A549 (cell line): ENCODE results near the gene AGTPBP1. TPM values are rescaled to one million over a fixed set of nuclear protein-coding genes. Genes with fewer than 3 reads are reported as not detected.

ENCODE experiments used
- ATAC-seq, 2 experiments: fragments of 200-7000 bp in 1 of 2; fragments of >200 bp in 1 of 2; cut with Nextera tagmentation in 1 of 2; cut with Tn5 transposase in 1 of 2; 3 replicates each; pipeline versions ENCODE4 v1.8.0 to v1.9.1; 2018 to 2020; ENCODE audit warnings: mild to moderate bottlenecking in 1 of 2, moderate library complexity in 1 of 2
- CTCF ChIA-PET: fragments of 300-600 bp; sonication (Branson Sonifier 250); formaldehyde crosslinking; extraction: SDS; loops from one replicate; lab custom pipeline; 2021; ENCODE audit warnings: antibody characterized with exemption, inconsistent platforms; lab: Yijun Ruan, JAX
- POLR2A ChIA-PET: fragments of 350-600 bp; formaldehyde crosslinking; extraction: SDS; loops from one replicate; lab custom pipeline; 2021; ENCODE audit warnings: antibody characterized with exemption, inconsistent platforms; lab: Yijun Ruan, JAX
- DNase-seq, 2 experiments: peaks; one replicate each; pipeline versions ENCODE4 v3.0.0 to v3.0.0-alpha.2; 2011 to 2016; ENCODE audit warnings: low read depth in 1 of 2, low spot score in 1 of 2
- FAIRE-seq: peaks from 2 replicates; lab custom pipeline; 2011; peaks lifted over from hg19 to GRCh38; lab: Jason Lieb, UNC
- H3K27ac ChIP-seq, 2 experiments: fragments of >200 bp; sonication (Bioruptor Twin); formaldehyde crosslinking; 3 replicates each; pipeline ENCODE4 v1.5.1; 2016 to 2017
- H3K4me1 ChIP-seq: fragments of >200 bp; sonication (Bioruptor Twin); formaldehyde crosslinking; 3 replicates; pipeline ENCODE4 v1.6.1; 2016
- H3K4me2 ChIP-seq: fragments of >200 bp; sonication (Bioruptor Twin); formaldehyde crosslinking; 3 replicates; pipeline ENCODE4 v1.6.1; 2016
- H3K4me3 ChIP-seq: fragments of >200 bp; sonication (Bioruptor Twin); formaldehyde crosslinking; 3 replicates; pipeline ENCODE4 v1.5.1; 2016
- H3K9me3 ChIP-seq: fragments of >200 bp; sonication (Bioruptor Twin); formaldehyde crosslinking; 3 replicates; pipeline ENCODE4 v1.6.1; 2016
- BCL3 ChIP-seq: fragments of >200 bp; sonication (Bioruptor Twin); formaldehyde crosslinking; IDR thresholded peaks from 3 replicates; pipeline ENCODE4 v1.6.1; 2016
- BHLHE40 ChIP-seq: IDR thresholded peaks from 2 replicates; pipeline ENCODE4 v1.6.1; 2012; ENCODE audit warnings: low read depth, low read length, inconsistent platforms
- CBX8 ChIP-seq: fragments of 200-600 bp; sonication (generic); IDR thresholded peaks from 2 replicates; pipeline ENCODE4 v1.6.1; 2016
- CEBPB ChIP-seq, 2 experiments: fragments of >200 bp in 1 of 2; sonication (Bioruptor Twin) in 1 of 2; formaldehyde crosslinking in 1 of 2; IDR thresholded peaks; 2 replicates each; pipeline ENCODE4 v1.6.1; 2012 to 2016
- CTCF ChIP-seq: fragments of >200 bp; sonication (Bioruptor Twin); formaldehyde crosslinking; IDR thresholded peaks from 3 replicates; pipeline ENCODE4 v1.5.1; 2016
- FOSL2 ChIP-seq, 2 experiments: fragments of 450-650 bp in 1 of 2; fragments of >200 bp in 1 of 2; sonication (Bioruptor Twin) in 1 of 2; formaldehyde crosslinking; IDR thresholded peaks; 2 replicates each; pipeline versions ENCODE4 v1.5.0 to v1.6.1; 2016 to 2020; ENCODE audit warnings: mild to moderate bottlenecking in 1 of 2, moderate library complexity in 1 of 2
- REST ChIP-seq: fragments of 200-600 bp; sonication (generic); IDR thresholded peaks from 2 replicates; pipeline ENCODE4 v1.6.1; 2016; ENCODE audit warnings: antibody characterized with exemption, mild to moderate bottlenecking, moderate library complexity
- SREBF2 ChIP-seq: fragments of 450-650 bp; IDR thresholded peaks from 2 replicates; pipeline ENCODE4 v1.6.1; 2014; ENCODE audit warnings: mild to moderate bottlenecking, moderate library complexity
- TFCP2L1 ChIP-seq: fragments of 250-450 bp; sonication (Bioruptor Pico); IDR thresholded peaks from 2 replicates; pipeline ENCODE4 v1.5.0; 2021; ENCODE audit warnings: mild to moderate bottlenecking
- USF2 ChIP-seq: fragments of 450-650 bp; IDR thresholded peaks from 2 replicates; pipeline ENCODE4 v1.6.1; 2014; ENCODE audit warnings: antibody characterized with exemption
- ZFP36 ChIP-seq: fragments of 450-650 bp; IDR thresholded peaks from 2 replicates; pipeline ENCODE4 v1.6.1; 2014; ENCODE audit warnings: borderline replicate concordance; ENCODE audit not compliant: partially characterized antibody
- WGBS: methylation state at CpG from one replicate; pipeline ENCODE4 v1.1.6; 2017; ENCODE audit errors: missing lambda C conversion rate; 5-methylcytosine and 5-hydroxymethylcytosine counted together
- polyA plus RNA-seq, 4 experiments: library from polyadenylated mRNA; depleted of rRNA in 3 of 4; stranded (reverse); fragments of >200 nt; fragmentation: RNase III in 1 of 4; extraction: RNeasy Plus Mini Kit Qiagen cat#74134 plus additional on column Dnase treatment in 1 of 4; gene quantifications; 2 replicates in 3 of 4; 3 replicates in 1 of 4; pipeline ENCODE4 v1.2.3, GENCODE V29; 2011 to 2017

Gene AGTPBP1
- polyA plus RNA-seq, 2 of the 4 experiments (the other 2 are of a cell fraction): 8.9 to 18.8 TPM

GRCh38 chr9:85501456-85501855 lies 240.3 kb downstream of the AGTPBP1 start:
- H3K27ac ChIP-seq: no peak overlapping the region
- 47% methylated on average over 6 of the region's 6 CpGs for WGBS
- ATAC-seq (no peak), FAIRE-seq (no peak), DNase-seq (no peak)
- no peak overlapping the region for H3K4me3 ChIP-seq
- ChIA-PET POLR2A (no interaction called here), CTCF (interaction anchor here (1.3 kb wide), 1 partner anchor 8 kb away, joined by 3 read pairs; no protein-coding TSS in a partner anchor)
- H3K4me2 ChIP-seq: no peak overlapping the region
- no peaks in the 10 kb centered on the region for H3K4me1 ChIP-seq
- H3K9me3 ChIP-seq: 0 out of 3 replicates have a peak, but pooled peaks cover 6% of the 10 kb centered on the region
- no peak for TF ChIP-seq TFCP2L1
- no peak for TF ChIP-seq CEBPB (IDR thresholded peaks at IDR 0.05)
- TF ChIP-seq BCL3: no peak
- no peak for TF ChIP-seq USF2
- no peak for TF ChIP-seq REST
- no peak for TF ChIP-seq BHLHE40
- TF ChIP-seq FOSL2 (IDR thresholded peaks at IDR 0.05): no peak
- TF ChIP-seq FOSL2 (CRISPR knock-in tag; IDR thresholded peaks at IDR 0.05): no peak
- TF ChIP-seq ZFP36: no peak
- TF ChIP-seq SREBF2: no peak
- TF ChIP-seq CBX8: no peak
- no peak for TF ChIP-seq CTCF
- TF ChIP-seq, all 56 proteins: peak for 0

Other genes with a start within 250 kb of the AGTPBP1 start
- gene NAA35, start 199.2 kb upstream of the AGTPBP1 start, polyA plus RNA-seq (2011; rRNA removed): 37.0 and 42.4 TPM in 2 replicates
- gene NAA35, start 199.2 kb upstream of the AGTPBP1 start, polyA plus RNA-seq (2017; fragmentation: RNase III; extraction: RNeasy Plus Mini Kit Qiagen cat#74134 plus additional on column Dnase treatment): 24.9 to 25.6 TPM (median 24.9 TPM) in 3 replicates